HTR-8/SVneo (cell line): ENCODE measurements around the gene ISG20.

ENCODE experiments used
- DNase-seq: peaks from one replicate; pipeline ENCODE4 v3.0.0; 2011; ENCODE audit warnings: low spot score, mixed read lengths; ENCODE audit not compliant: insufficient read length
- FAIRE-seq: peaks from 2 replicates; lab custom pipeline; 2011; peaks lifted over from hg19 to GRCh38; lab: Jason Lieb, UNC

Gene ISG20

GRCh38 chr15:88680241-88681001 lies 41.6 kb downstream of the ISG20 start:
- DNase-seq (no peak), FAIRE-seq (no peak)

- no peak for DNase-seq
Measured at GRCh38 chr15:88681610-88682221, 42.9 kb downstream of the ISG20 start.

GRCh38 chr15:88684345-88684744 lies 45.5 kb downstream of the ISG20 start:
- FAIRE-seq (no peak), DNase-seq (no peak)

More at GRCh38 chr15:88681610-88682221, 42.9 kb downstream of the ISG20 start:
- no peak for FAIRE-seq

GRCh38 chr15:88686166-88686565 lies 47.4 kb downstream of the ISG20 start:
- DNase-seq = no peak
- no peak for FAIRE-seq

GRCh38 chr15:88688394-88688933 lies 49.6 kb downstream of the ISG20 start:
- no peak for FAIRE-seq
- DNase-seq = no peak

GRCh38 chr15:88690331-88690730 lies 51.5 kb downstream of the ISG20 start:
- FAIRE-seq = no peak

GRCh38 chr15:88693191-88693590 lies 54.4 kb downstream of the ISG20 start:
- no peak for FAIRE-seq
- DNase-seq = no peak

More at GRCh38 chr15:88690331-88690730, 51.5 kb downstream of the ISG20 start:
- DNase-seq = no peak

GRCh38 chr15:88695101-88695500 lies 56.3 kb downstream of the ISG20 start:
- no peak for DNase-seq
- no peak for FAIRE-seq

GRCh38 chr15:88695691-88696251 lies 57.0 kb downstream of the ISG20 start:
- no peak for DNase-seq
- no peak for FAIRE-seq

GRCh38 chr15:88696254-88696653 lies 57.4 kb downstream of the ISG20 start:
- no peak for FAIRE-seq

GRCh38 chr15:88697276-88697675 lies 58.5 kb downstream of the ISG20 start:
- DNase-seq (no peak), FAIRE-seq (no peak)

More at GRCh38 chr15:88696254-88696653, 57.4 kb downstream of the ISG20 start:
- DNase-seq = no peak

- DNase-seq = no peak
- FAIRE-seq = no peak
Measured at GRCh38 chr15:88699861-88700260, 61.0 kb downstream of the ISG20 start.

- DNase-seq = no peak
- no peak for FAIRE-seq
Measured at GRCh38 chr15:88700716-88701115, 61.9 kb downstream of the ISG20 start.

- no peak for DNase-seq
- FAIRE-seq = no peak
Measured at GRCh38 chr15:88701561-88702095, 62.8 kb downstream of the ISG20 start.

GRCh38 chr15:88702983-88703382 lies 64.2 kb downstream of the ISG20 start:
- DNase-seq (no peak), FAIRE-seq (no peak)

GRCh38 chr15:88703533-88703932 lies 64.7 kb downstream of the ISG20 start:
- no peak for FAIRE-seq
- DNase-seq = no peak

- FAIRE-seq (no peak), DNase-seq (no peak)
Measured at GRCh38 chr15:88704791-88705768, 66.3 kb downstream of the ISG20 start.

GRCh38 chr15:88705769-88706165 lies 67.0 kb downstream of the ISG20 start:
- DNase-seq (no peak), FAIRE-seq (no peak)
